IPS-15b (cell line): Measurements from ENCODE around the gene SEC24A.
"Not testable (repeated sequence)": the region's sequence is repeated elsewhere in the genome, so short reads cannot be mapped to it uniquely, and the experiment has no call there.

ENCODE experiments used
- H3K27me3 ChIP-seq: one replicate; pipeline ENCODE4 v1.6.1; 2013; ENCODE audit warnings: low read length; ENCODE audit not compliant: control insufficient read depth, insufficient read depth
- H3K36me3 ChIP-seq: one replicate; pipeline ENCODE4 v1.6.1; 2013; ENCODE audit warnings: low read length; ENCODE audit not compliant: control insufficient read depth, insufficient read depth
- H3K4me1 ChIP-seq: one replicate; pipeline ENCODE4 v1.6.1; 2013; ENCODE audit warnings: mild to moderate bottlenecking, low read length; ENCODE audit not compliant: control insufficient read depth, insufficient read depth
- H3K4me3 ChIP-seq: one replicate; pipeline ENCODE4 v1.5.1; 2013; ENCODE audit warnings: low read depth, low read length
- H3K9ac ChIP-seq: one replicate; pipeline ENCODE4 v1.6.1; 2013; ENCODE audit warnings: low read depth, mild to moderate bottlenecking, low read length
- H3K9me3 ChIP-seq: one replicate; pipeline ENCODE4 v1.6.1; 2013; ENCODE audit warnings: mild to moderate bottlenecking, low read length; ENCODE audit not compliant: control insufficient read depth, insufficient read depth

SEC24A gene

GRCh38 chr5:134625559-134625958 is 23.0 kb upstream of the SEC24A start:
- H3K27me3 ChIP-seq = no peaks in the 10 kb centered on the region
- no peaks in the 10 kb centered on the region for H3K9me3 ChIP-seq
- H3K4me1 ChIP-seq = no peaks in the 10 kb centered on the region
- peaks cover 5% of the 10 kb centered on the region for H3K36me3 ChIP-seq
- no peak overlapping the region for H3K9ac ChIP-seq
- no peak overlapping the region for H3K4me3 ChIP-seq

- H3K4me1 ChIP-seq = no peaks in the 10 kb centered on the region
- no peak overlapping the region for H3K4me3 ChIP-seq
- H3K27me3 ChIP-seq = no peaks in the 10 kb centered on the region
- H3K9me3 ChIP-seq = no peaks in the 10 kb centered on the region
- peaks cover 4% of the 10 kb centered on the region for H3K36me3 ChIP-seq
- no peak overlapping the region for H3K9ac ChIP-seq
These were observed 22.1 kb upstream of the SEC24A start for GRCh38 chr5:134626369-134627014.

DNA sequence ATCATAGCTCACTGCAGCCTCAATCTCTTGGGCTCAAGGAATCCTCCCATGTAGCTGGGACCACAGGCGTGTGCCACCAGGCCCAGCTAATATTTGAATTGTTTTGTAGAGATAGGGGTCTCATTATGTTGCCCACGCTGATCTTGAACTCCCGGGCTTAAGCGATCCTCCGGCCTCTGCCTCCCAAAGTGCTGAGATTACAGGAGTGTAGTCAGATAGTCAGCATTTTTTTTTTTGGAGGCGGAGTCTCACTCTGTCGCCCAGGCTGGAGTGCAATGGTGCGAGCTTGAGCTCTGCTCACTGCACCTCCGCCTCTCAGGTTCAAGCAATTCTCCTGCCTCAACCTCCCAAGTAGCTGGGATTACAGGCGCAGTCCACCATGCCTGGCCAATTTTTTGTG is 14.4 kb upstream of the SEC24A start:
- Histone ChIP-seq H3K27me3 (no peaks in the 10 kb centered on the region), H3K9ac (no peak overlapping the region), H3K4me3 (no peak overlapping the region), H3K9me3 (no peaks in the 10 kb centered on the region), H3K4me1 (no peaks in the 10 kb centered on the region), H3K36me3 (no peaks in the 10 kb centered on the region)

DNA sequence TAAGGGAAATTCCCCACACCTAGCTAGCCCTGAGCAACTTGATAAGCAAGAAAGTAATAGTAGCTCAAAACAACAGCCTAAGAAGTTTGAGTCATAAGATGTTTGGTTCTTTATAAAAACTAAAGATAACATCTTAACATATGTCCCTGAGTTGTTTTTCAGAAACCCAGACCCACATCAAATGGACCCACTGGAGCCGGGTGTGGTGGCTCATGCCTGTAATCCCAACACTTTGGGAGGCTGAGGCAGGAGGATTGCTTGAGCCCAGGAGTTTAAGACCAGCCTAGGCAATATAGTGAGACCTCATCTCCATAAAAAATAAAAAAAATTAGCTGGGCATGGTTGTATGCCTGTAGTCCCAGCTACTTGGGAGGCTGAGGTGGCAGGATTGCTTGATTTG is 13.2 kb upstream of the SEC24A start:
- not testable (repeated sequence) for H3K36me3 ChIP-seq, H3K9ac ChIP-seq, H3K27me3 ChIP-seq, H3K9me3 ChIP-seq, H3K4me1 ChIP-seq, H3K4me3 ChIP-seq

DNA sequence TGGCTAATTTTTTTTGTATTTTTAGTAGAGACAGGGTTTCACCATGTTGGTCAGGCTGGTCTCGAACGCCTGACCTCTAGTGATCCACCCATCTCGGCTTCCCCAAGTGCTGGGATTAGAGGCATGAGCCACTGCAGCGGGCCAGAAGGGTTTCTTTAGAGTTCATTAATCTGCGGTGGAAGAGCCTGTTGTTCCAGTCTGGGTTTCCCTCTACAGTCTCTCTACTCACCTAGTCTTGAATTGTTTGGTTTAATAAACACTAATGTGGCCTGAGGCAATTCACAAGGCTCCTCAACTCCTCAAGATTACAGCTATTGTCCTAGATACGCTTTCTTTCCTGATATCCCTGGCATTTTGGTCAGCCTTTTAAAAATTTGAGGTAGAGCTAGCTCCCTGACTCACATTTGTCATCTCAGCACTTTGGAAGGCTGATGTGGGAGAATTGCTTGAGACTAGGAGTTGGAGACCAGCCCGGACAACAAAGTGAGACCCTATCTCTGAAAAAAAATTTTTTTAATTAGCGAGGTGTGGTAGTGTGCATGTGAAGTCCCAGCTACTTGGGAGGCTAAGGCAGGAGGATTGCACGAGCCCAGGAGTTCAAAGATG is 11.4 kb upstream of the SEC24A start:
- H3K27me3 ChIP-seq = no peaks in the 10 kb centered on the region
- H3K4me1 ChIP-seq = no peaks in the 10 kb centered on the region
- H3K36me3 ChIP-seq = no peaks in the 10 kb centered on the region
- no peak overlapping the region for H3K9ac ChIP-seq
- H3K4me3 ChIP-seq = no peak overlapping the region
- H3K9me3 ChIP-seq = no peaks in the 10 kb centered on the region

GRCh38 chr5:134638760-134639201 is 9.8 kb upstream of the SEC24A start:
- no peaks in the 10 kb centered on the region for H3K27me3 ChIP-seq
- H3K4me3 ChIP-seq = no peak overlapping the region
- H3K9me3 ChIP-seq = no peaks in the 10 kb centered on the region
- H3K36me3 ChIP-seq = no peaks in the 10 kb centered on the region
- H3K9ac ChIP-seq = no peak overlapping the region
- no peaks in the 10 kb centered on the region for H3K4me1 ChIP-seq

DNA sequence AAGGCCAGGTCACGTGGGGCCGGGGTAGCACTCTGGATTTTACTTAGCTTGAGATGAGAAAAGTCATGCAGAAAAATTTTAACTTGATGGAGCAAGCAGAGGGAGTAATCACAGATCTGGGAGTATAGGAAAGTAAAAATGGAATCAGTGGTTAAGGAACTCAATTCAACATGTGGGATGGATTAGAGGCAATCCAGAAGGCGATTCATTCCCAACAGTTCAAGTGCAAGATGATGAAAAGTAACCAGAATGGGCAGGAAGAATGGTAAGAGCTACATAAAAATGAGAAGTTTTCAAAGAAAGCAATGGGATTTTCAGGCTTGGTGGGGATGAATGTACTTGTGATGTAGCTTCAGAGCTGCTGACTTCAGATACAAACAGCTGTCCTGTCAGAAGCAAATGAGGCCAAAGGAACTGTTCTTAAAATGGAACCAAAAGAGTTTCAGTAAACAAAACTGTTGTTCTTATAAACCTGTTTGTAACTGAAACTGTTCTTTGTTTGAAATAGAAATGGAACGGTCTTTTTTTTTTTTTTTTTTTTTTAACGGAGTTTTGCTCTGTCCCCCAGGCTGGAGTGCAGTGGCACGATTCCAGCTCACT is 5.6 kb upstream of the SEC24A start:
- Histone ChIP-seq H3K27me3 (no peaks in the 10 kb centered on the region), H3K36me3 (no peaks in the 10 kb centered on the region), H3K4me1 (no peaks in the 10 kb centered on the region), H3K9ac (no peak overlapping the region), H3K4me3 (no peak overlapping the region), H3K9me3 (no peaks in the 10 kb centered on the region)

DNA sequence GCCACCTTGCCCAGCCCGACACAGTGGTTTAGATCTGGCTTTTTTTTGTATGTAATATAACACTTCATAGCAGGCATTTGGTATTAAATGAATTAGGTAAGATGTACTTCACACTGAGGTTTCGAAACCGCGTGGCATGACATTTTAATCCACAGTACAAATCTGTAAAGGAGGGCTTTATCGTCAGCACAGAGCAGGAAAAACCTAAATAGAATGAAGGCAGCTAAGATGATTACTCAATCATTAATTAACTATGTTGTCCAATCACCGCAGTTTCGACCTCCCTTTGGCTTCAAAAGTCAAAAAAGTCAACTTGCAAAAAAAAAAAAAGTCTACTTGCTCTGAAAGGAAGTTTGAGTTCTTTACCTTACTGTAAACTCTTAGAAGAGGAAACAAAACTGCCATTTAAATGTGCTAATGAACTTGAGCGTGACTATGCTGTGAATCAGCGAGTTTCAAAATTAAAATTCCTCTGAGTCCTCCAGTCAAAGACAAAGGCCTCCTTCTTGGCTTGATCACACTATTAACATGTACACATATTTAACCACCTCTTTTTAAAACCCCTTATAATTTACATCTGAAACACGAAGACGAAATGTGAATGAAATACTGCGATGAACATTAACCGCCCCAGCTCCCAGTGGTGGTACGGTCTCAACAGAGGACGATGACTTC is 698 bp upstream of the SEC24A start:
- peak overlapping the region; percentile 77 for H3K4me3 ChIP-seq
- H3K36me3 ChIP-seq = no peaks in the 10 kb centered on the region
- no peaks in the 10 kb centered on the region for H3K9me3 ChIP-seq
- H3K9ac ChIP-seq = peak overlapping the region; percentile 96
- no peaks in the 10 kb centered on the region for H3K4me1 ChIP-seq
- H3K27me3 ChIP-seq = no peaks in the 10 kb centered on the region

- Histone ChIP-seq H3K27me3 (no peaks in the 10 kb centered on the region), H3K4me1 (no peaks in the 10 kb centered on the region), H3K36me3 (no peaks in the 10 kb centered on the region)
These were observed 714 bp downstream of the SEC24A start for GRCh38 chr5:134649163-134649835.

DNA sequence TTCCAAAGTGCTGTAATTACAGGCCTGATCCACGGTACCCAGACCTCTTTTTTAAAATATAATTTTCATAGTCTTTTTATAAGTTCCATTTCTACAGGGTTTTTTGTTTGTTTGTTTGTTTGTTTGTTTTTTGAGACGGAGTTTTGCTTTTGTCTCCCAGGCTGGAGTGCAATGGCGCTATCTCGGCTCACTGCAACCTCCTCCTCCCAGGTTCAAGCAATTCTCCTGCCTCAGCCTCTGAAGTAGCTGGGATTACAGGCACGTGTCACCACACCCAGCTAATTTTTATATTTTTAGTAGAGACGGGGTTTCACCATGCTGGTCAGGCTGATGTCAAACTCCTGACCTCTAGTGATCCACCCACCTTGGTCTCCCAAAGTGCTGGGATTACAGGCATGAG is 2.1 kb downstream of the SEC24A start:
- H3K9me3 ChIP-seq, H3K9ac ChIP-seq, H3K4me3 ChIP-seq, H3K36me3 ChIP-seq, H3K27me3 ChIP-seq, H3K4me1 ChIP-seq: not testable (repeated sequence)

More at GRCh38 chr5:134649163-134649835, 714 bp downstream of the SEC24A start:
- Histone ChIP-seq H3K9me3 (no peaks in the 10 kb centered on the region), H3K9ac (peak overlapping the region; percentile 96), H3K4me3 (peak overlapping the region; percentile 77)

- Histone ChIP-seq H3K4me1 (no peaks in the 10 kb centered on the region), H3K36me3 (no peaks in the 10 kb centered on the region), H3K9ac (no peak overlapping the region), H3K9me3 (no peaks in the 10 kb centered on the region), H3K4me3 (no peak overlapping the region), H3K27me3 (no peaks in the 10 kb centered on the region)
These were observed 2.9 kb downstream of the SEC24A start for GRCh38 chr5:134651531-134651930.
